ENCODE results near the gene BCL2A1.
"Not testable (repeated sequence)": the region's sequence is repeated elsewhere in the genome, so short reads cannot be mapped to it uniquely, and the experiment has no call there.

Gene BCL2A1

GRCh38 chr15:79948095-79948695 is 22.8 kb downstream of the BCL2A1 start:
- no peak overlapping the region for H3K27ac ChIP-seq (ENCODE audit: low read depth, low read length)
- H3K4me3 ChIP-seq (ENCODE audit: low read length), result no peak overlapping the region
- H3K9ac ChIP-seq (ENCODE audit: low read length), result no peak overlapping the region
- H3K36me3 ChIP-seq (ENCODE audit: control insufficient read depth, insufficient read depth, low read length), result no peaks in the 10 kb centered on the region
- H3K27me3 ChIP-seq (ENCODE audit: control insufficient read depth, insufficient read depth, low read length), result no peaks in the 10 kb centered on the region
- no peaks in the 10 kb centered on the region for H3K4me1 ChIP-seq (ENCODE audit: control insufficient read depth, insufficient read depth, low read length)

GRCh38 chr15:79947009-79947408 is 24.0 kb downstream of the BCL2A1 start:
- no peaks in the 10 kb centered on the region for H3K27me3 ChIP-seq (ENCODE audit: control insufficient read depth, insufficient read depth, low read length)
- H3K27ac ChIP-seq (ENCODE audit: low read depth, low read length), result no peak overlapping the region
- H3K4me3 ChIP-seq (ENCODE audit: low read length), result no peak overlapping the region
- no peaks in the 10 kb centered on the region for H3K4me1 ChIP-seq (ENCODE audit: control insufficient read depth, insufficient read depth, low read length)
- no peaks in the 10 kb centered on the region for H3K36me3 ChIP-seq (ENCODE audit: control insufficient read depth, insufficient read depth, low read length)
- H3K9ac ChIP-seq (ENCODE audit: low read length), result no peak overlapping the region

GRCh38 chr15:79944622-79945021 is 26.4 kb downstream of the BCL2A1 start:
- Histone ChIP-seq H3K27me3 (ENCODE audit: control insufficient read depth, insufficient read depth, low read length) (no peaks in the 10 kb centered on the region), H3K9ac (ENCODE audit: low read length) (no peak overlapping the region), H3K27ac (ENCODE audit: low read depth, low read length) (no peak overlapping the region), H3K36me3 (ENCODE audit: control insufficient read depth, insufficient read depth, low read length) (no peaks in the 10 kb centered on the region), H3K4me3 (ENCODE audit: low read length) (no peak overlapping the region), H3K4me1 (ENCODE audit: control insufficient read depth, insufficient read depth, low read length) (no peaks in the 10 kb centered on the region)

GRCh38 chr15:79943820-79944219 is 27.2 kb downstream of the BCL2A1 start:
- H3K4me3 ChIP-seq (ENCODE audit: low read length), result no peak overlapping the region
- no peaks in the 10 kb centered on the region for H3K27me3 ChIP-seq (ENCODE audit: control insufficient read depth, insufficient read depth, low read length)
- no peak overlapping the region for H3K27ac ChIP-seq (ENCODE audit: low read depth, low read length)
- no peak overlapping the region for H3K9ac ChIP-seq (ENCODE audit: low read length)
- no peaks in the 10 kb centered on the region for H3K36me3 ChIP-seq (ENCODE audit: control insufficient read depth, insufficient read depth, low read length)
- no peaks in the 10 kb centered on the region for H3K4me1 ChIP-seq (ENCODE audit: control insufficient read depth, insufficient read depth, low read length)

GRCh38 chr15:79942741-79943481 is 28.1 kb downstream of the BCL2A1 start:
- Histone ChIP-seq H3K27me3 (ENCODE audit: control insufficient read depth, insufficient read depth, low read length) (no peaks in the 10 kb centered on the region), H3K36me3 (ENCODE audit: control insufficient read depth, insufficient read depth, low read length) (no peaks in the 10 kb centered on the region), H3K4me1 (ENCODE audit: control insufficient read depth, insufficient read depth, low read length) (no peaks in the 10 kb centered on the region), H3K27ac (ENCODE audit: low read depth, low read length) (no peak overlapping the region), H3K9ac (ENCODE audit: low read length) (no peak overlapping the region), H3K4me3 (ENCODE audit: low read length) (no peak overlapping the region)

- Histone ChIP-seq H3K4me3 (ENCODE audit: low read length) (no peak overlapping the region), H3K9ac (ENCODE audit: low read length) (no peak overlapping the region), H3K27me3 (ENCODE audit: control insufficient read depth, insufficient read depth, low read length) (no peaks in the 10 kb centered on the region), H3K4me1 (ENCODE audit: control insufficient read depth, insufficient read depth, low read length) (no peaks in the 10 kb centered on the region), H3K27ac (ENCODE audit: low read depth, low read length) (no peak overlapping the region), H3K36me3 (ENCODE audit: control insufficient read depth, insufficient read depth, low read length) (no peaks in the 10 kb centered on the region)
Measured at GRCh38 chr15:79939399-79939798, 31.6 kb downstream of the BCL2A1 start.

GRCh38 chr15:79938143-79938542 is 32.9 kb downstream of the BCL2A1 start:
- H3K9ac ChIP-seq (ENCODE audit: low read length), result no peak overlapping the region
- H3K27me3 ChIP-seq (ENCODE audit: control insufficient read depth, insufficient read depth, low read length), result no peaks in the 10 kb centered on the region
- no peak overlapping the region for H3K4me3 ChIP-seq (ENCODE audit: low read length)
- no peaks in the 10 kb centered on the region for H3K4me1 ChIP-seq (ENCODE audit: control insufficient read depth, insufficient read depth, low read length)
- H3K36me3 ChIP-seq (ENCODE audit: control insufficient read depth, insufficient read depth, low read length), result no peaks in the 10 kb centered on the region
- H3K27ac ChIP-seq (ENCODE audit: low read depth, low read length), result no peak overlapping the region

GRCh38 chr15:79935556-79936201 is 35.3 kb downstream of the BCL2A1 start:
- not testable (repeated sequence) for H3K4me1 ChIP-seq (ENCODE audit: control insufficient read depth, insufficient read depth, low read length); H3K4me3 ChIP-seq (ENCODE audit: low read length); H3K36me3 ChIP-seq (ENCODE audit: control insufficient read depth, insufficient read depth, low read length); H3K27ac ChIP-seq (ENCODE audit: low read depth, low read length); H3K27me3 ChIP-seq (ENCODE audit: control insufficient read depth, insufficient read depth, low read length); H3K9ac ChIP-seq (ENCODE audit: low read length)

GRCh38 chr15:79933231-79933630 is 37.8 kb downstream of the BCL2A1 start:
- Histone ChIP-seq H3K36me3 (ENCODE audit: control insufficient read depth, insufficient read depth, low read length) (no peaks in the 10 kb centered on the region), H3K27ac (ENCODE audit: low read depth, low read length) (no peak overlapping the region), H3K9ac (ENCODE audit: low read length) (no peak overlapping the region), H3K4me1 (ENCODE audit: control insufficient read depth, insufficient read depth, low read length) (no peaks in the 10 kb centered on the region), H3K27me3 (ENCODE audit: control insufficient read depth, insufficient read depth, low read length) (no peaks in the 10 kb centered on the region), H3K4me3 (ENCODE audit: low read length) (no peak overlapping the region)

GRCh38 chr15:79932447-79932846 is 38.5 kb downstream of the BCL2A1 start:
- H3K27me3 ChIP-seq (ENCODE audit: control insufficient read depth, insufficient read depth, low read length), result no peaks in the 10 kb centered on the region
- H3K4me3 ChIP-seq (ENCODE audit: low read length), result no peak overlapping the region
- H3K9ac ChIP-seq (ENCODE audit: low read length), result no peak overlapping the region
- H3K4me1 ChIP-seq (ENCODE audit: control insufficient read depth, insufficient read depth, low read length), result no peaks in the 10 kb centered on the region
- no peak overlapping the region for H3K27ac ChIP-seq (ENCODE audit: low read depth, low read length)
- no peaks in the 10 kb centered on the region for H3K36me3 ChIP-seq (ENCODE audit: control insufficient read depth, insufficient read depth, low read length)

- H3K27me3 ChIP-seq (ENCODE audit: control insufficient read depth, insufficient read depth, low read length), result no peaks in the 10 kb centered on the region
- no peaks in the 10 kb centered on the region for H3K36me3 ChIP-seq (ENCODE audit: control insufficient read depth, insufficient read depth, low read length)
- H3K9ac ChIP-seq (ENCODE audit: low read length), result no peak overlapping the region
- H3K4me1 ChIP-seq (ENCODE audit: control insufficient read depth, insufficient read depth, low read length), result no peaks in the 10 kb centered on the region
- H3K27ac ChIP-seq (ENCODE audit: low read depth, low read length), result no peak overlapping the region
- H3K4me3 ChIP-seq (ENCODE audit: low read length), result no peak overlapping the region
Measured at GRCh38 chr15:79930516-79930915, 40.5 kb downstream of the BCL2A1 start.

GRCh38 chr15:79929412-79929811 is 41.6 kb downstream of the BCL2A1 start:
- no peak overlapping the region for H3K4me3 ChIP-seq (ENCODE audit: low read length)
- H3K27ac ChIP-seq (ENCODE audit: low read depth, low read length), result no peak overlapping the region
- no peak overlapping the region for H3K9ac ChIP-seq (ENCODE audit: low read length)
- no peaks in the 10 kb centered on the region for H3K4me1 ChIP-seq (ENCODE audit: control insufficient read depth, insufficient read depth, low read length)
- H3K36me3 ChIP-seq (ENCODE audit: control insufficient read depth, insufficient read depth, low read length), result no peaks in the 10 kb centered on the region
- no peaks in the 10 kb centered on the region for H3K27me3 ChIP-seq (ENCODE audit: control insufficient read depth, insufficient read depth, low read length)

- H3K4me3 ChIP-seq (ENCODE audit: low read length); H3K27ac ChIP-seq (ENCODE audit: low read depth, low read length); H3K9ac ChIP-seq (ENCODE audit: low read length); H3K36me3 ChIP-seq (ENCODE audit: control insufficient read depth, insufficient read depth, low read length); H3K4me1 ChIP-seq (ENCODE audit: control insufficient read depth, insufficient read depth, low read length); H3K27me3 ChIP-seq (ENCODE audit: control insufficient read depth, insufficient read depth, low read length): not testable (repeated sequence)
Measured at GRCh38 chr15:79926116-79926515, 44.9 kb downstream of the BCL2A1 start.
